ENCODE measurements around the gene PKDCC. TPM values are rescaled to one million over a fixed set of nuclear protein-coding genes. Genes with fewer than 3 reads are reported as not detected.

PKDCC gene
- total RNA-seq, 1 donor from 2014 or later: 9.6 TPM

GRCh38 chr2:42009657-42010580 is 37.9 kb upstream of the PKDCC start:
- DNase-seq (ENCODE audit: low spot score): no peak
- no peaks in the 10 kb centered on the region for H3K36me3 Mint-ChIP-seq (ENCODE audit: low read depth, unreplicated experiment)
- H3K4me1 Mint-ChIP-seq (ENCODE audit: unreplicated experiment): peaks cover 6% of the 10 kb centered on the region
- H3K27ac Mint-ChIP-seq (ENCODE audit: unreplicated experiment): no peak overlapping the region
- no peaks in the 10 kb centered on the region for H3K27me3 Mint-ChIP-seq (ENCODE audit: unreplicated experiment)
- TF ChIP-seq, protein P1, sequence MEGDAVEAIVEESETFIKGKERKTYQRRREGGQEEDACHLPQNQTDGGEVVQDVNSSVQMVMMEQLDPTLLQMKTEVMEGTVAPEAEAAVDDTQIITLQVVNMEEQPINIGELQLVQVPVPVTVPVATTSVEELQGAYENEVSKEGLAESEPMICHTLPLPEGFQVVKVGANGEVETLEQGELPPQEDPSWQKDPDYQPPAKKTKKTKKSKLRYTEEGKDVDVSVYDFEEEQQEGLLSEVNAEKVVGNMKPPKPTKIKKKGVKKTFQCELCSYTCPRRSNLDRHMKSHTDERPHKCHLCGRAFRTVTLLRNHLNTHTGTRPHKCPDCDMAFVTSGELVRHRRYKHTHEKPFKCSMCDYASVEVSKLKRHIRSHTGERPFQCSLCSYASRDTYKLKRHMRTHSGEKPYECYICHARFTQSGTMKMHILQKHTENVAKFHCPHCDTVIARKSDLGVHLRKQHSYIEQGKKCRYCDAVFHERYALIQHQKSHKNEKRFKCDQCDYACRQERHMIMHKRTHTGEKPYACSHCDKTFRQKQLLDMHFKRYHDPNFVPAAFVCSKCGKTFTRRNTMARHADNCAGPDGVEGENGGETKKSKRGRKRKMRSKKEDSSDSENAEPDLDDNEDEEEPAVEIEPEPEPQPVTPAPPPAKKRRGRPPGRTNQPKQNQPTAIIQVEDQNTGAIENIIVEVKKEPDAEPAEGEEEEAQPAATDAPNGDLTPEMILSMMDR (IDR thresholded peaks at IDR 0.05; ENCODE audit: unreplicated experiment): no peak
- H3K9me3 Mint-ChIP-seq (ENCODE audit: unreplicated experiment): peaks cover 5% of the 10 kb centered on the region
- no peak overlapping the region for H3K4me3 Mint-ChIP-seq (ENCODE audit: unreplicated experiment)

- Mint-ChIP-seq H3K27me3 (ENCODE audit: unreplicated experiment) (no peaks in the 10 kb centered on the region), H3K4me1 (ENCODE audit: unreplicated experiment) (peaks cover 6% of the 10 kb centered on the region), H3K9me3 (ENCODE audit: unreplicated experiment) (no peaks in the 10 kb centered on the region), H3K36me3 (ENCODE audit: low read depth, unreplicated experiment) (no peaks in the 10 kb centered on the region), H3K27ac (ENCODE audit: unreplicated experiment) (no peak overlapping the region), H3K4me3 (ENCODE audit: unreplicated experiment) (no peak overlapping the region)
- no peak for DNase-seq (ENCODE audit: low spot score)
- TF ChIP-seq, protein P1 (IDR thresholded peaks at IDR 0.05; ENCODE audit: unreplicated experiment): no peak
These were observed 37.0 kb upstream of the PKDCC start for GRCh38 chr2:42010743-42011298.

DNA sequence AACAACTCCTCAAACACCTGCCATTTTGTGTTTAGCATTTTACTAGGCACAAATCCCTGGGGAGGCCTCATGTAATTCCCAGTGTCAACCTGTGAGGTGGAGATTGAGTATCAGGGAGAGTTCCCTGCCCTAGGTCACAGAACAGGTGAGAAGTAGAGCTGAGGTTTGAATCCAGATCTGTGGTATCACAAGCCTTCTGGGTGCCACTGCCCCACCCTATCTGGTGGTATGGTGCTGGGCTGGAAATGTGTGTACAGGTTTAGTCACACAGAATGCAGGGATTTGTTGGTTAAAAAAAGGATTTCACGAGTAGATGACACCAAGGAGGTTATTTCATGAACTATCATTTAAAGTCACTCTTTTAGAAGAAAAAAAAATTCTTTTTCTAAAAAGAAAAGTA is 35.7 kb upstream of the PKDCC start:
- TF ChIP-seq, protein P1 (IDR thresholded peaks at IDR 0.05; ENCODE audit: unreplicated experiment): no peak
- Mint-ChIP-seq H3K27ac (ENCODE audit: unreplicated experiment) (no peak overlapping the region), H3K27me3 (ENCODE audit: unreplicated experiment) (no peaks in the 10 kb centered on the region), H3K36me3 (ENCODE audit: low read depth, unreplicated experiment) (no peaks in the 10 kb centered on the region), H3K4me1 (ENCODE audit: unreplicated experiment) (peaks cover 6% of the 10 kb centered on the region), H3K4me3 (ENCODE audit: unreplicated experiment) (no peak overlapping the region), H3K9me3 (ENCODE audit: unreplicated experiment) (no peaks in the 10 kb centered on the region)
- DNase-seq (ENCODE audit: low spot score): no peak

DNA sequence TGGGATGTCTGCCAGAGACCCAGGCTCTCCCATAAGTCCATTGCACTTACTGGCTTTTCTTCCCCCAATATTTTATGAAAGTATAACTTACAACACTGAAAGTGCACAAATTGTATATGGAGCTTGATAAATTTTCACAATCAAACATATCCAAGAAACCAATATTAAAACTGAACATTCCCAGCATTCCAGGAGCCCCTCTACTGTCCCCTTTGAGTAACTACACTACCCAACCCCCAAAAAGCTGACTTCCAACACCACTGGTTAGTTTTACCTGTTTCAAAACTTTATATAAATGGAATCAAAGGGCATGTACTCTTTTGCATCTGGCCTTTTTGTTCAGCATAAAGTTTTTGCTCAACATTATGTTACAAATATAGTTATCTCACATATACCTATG is 35.2 kb upstream of the PKDCC start:
- no peak for DNase-seq (ENCODE audit: low spot score)
- Mint-ChIP-seq H3K4me3 (ENCODE audit: unreplicated experiment) (no peak overlapping the region), H3K9me3 (ENCODE audit: unreplicated experiment) (no peaks in the 10 kb centered on the region), H3K27me3 (ENCODE audit: unreplicated experiment) (no peaks in the 10 kb centered on the region), H3K36me3 (ENCODE audit: low read depth, unreplicated experiment) (no peaks in the 10 kb centered on the region), H3K4me1 (ENCODE audit: unreplicated experiment) (peaks cover 6% of the 10 kb centered on the region), H3K27ac (ENCODE audit: unreplicated experiment) (no peak overlapping the region)
- TF ChIP-seq, protein P1 (IDR thresholded peaks at IDR 0.05; ENCODE audit: unreplicated experiment): no peak

- H3K36me3 Mint-ChIP-seq (ENCODE audit: low read depth, unreplicated experiment): no peaks in the 10 kb centered on the region
- no peak overlapping the region for H3K4me3 Mint-ChIP-seq (ENCODE audit: unreplicated experiment)
- H3K4me1 Mint-ChIP-seq (ENCODE audit: unreplicated experiment): peaks cover 6% of the 10 kb centered on the region
- no peaks in the 10 kb centered on the region for H3K9me3 Mint-ChIP-seq (ENCODE audit: unreplicated experiment)
- TF ChIP-seq, protein P1 (IDR thresholded peaks at IDR 0.05; ENCODE audit: unreplicated experiment): no peak
- no peaks in the 10 kb centered on the region for H3K27me3 Mint-ChIP-seq (ENCODE audit: unreplicated experiment)
- no peak for DNase-seq (ENCODE audit: low spot score)
- no peak overlapping the region for H3K27ac Mint-ChIP-seq (ENCODE audit: unreplicated experiment)
These were observed 34.4 kb upstream of the PKDCC start for GRCh38 chr2:42013409-42013808.

All from endothelial cell (in vitro differentiated cells).